NB4 (cell line): ENCODE measurements around the gene SAP25.

Experiments used
- MYC ChIP-seq: IDR thresholded peaks from 2 replicates; pipeline ENCODE4 v1.6.1; 2011; ENCODE audit warnings: low read depth, low read length
- POLR2A ChIP-seq: IDR thresholded peaks from 2 replicates; pipeline ENCODE4 v1.6.1; 2011; ENCODE audit warnings: mild to moderate bottlenecking; ENCODE audit not compliant: insufficient read length; ENCODE audit errors: extremely low read depth
- TF ChIP-seq, protein P1 (sequence below): IDR thresholded peaks from one replicate; pipeline ENCODE4 v1.5.1; 2012; ENCODE audit warnings: low read depth, low read length

DNA sequence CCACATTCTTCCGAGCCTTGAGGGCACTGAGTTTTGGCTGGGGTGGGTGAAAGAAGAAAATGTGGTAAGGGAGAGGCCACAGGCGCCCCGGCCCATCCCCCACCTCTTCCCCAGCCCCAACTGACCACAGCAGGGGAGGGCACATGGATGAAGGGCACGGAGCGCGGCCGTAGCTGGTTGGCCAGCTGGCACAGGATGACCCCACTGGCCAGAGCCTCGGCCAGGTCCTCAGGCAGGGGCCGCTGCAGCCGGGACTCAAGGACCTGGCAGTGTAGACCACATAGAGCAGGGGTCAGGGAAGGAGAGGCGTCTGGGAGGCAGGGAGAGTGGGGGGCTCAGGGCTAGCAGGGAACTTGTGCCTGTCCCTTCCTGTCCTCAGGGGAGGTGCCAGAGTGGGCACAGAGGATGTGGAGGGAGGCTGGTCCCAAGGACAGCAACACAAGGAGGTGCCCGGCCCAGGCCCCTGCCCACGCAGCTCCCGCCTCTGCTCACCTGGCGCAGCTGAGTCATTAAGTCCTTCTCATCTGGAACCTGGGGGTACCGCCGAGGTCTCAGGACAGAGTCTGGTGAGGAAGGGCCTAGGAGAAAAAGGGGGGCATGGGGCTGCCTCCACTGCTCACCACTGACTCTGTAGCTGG is 2.2 kb upstream of the SAP25 start:
- TF ChIP-seq, protein P1, sequence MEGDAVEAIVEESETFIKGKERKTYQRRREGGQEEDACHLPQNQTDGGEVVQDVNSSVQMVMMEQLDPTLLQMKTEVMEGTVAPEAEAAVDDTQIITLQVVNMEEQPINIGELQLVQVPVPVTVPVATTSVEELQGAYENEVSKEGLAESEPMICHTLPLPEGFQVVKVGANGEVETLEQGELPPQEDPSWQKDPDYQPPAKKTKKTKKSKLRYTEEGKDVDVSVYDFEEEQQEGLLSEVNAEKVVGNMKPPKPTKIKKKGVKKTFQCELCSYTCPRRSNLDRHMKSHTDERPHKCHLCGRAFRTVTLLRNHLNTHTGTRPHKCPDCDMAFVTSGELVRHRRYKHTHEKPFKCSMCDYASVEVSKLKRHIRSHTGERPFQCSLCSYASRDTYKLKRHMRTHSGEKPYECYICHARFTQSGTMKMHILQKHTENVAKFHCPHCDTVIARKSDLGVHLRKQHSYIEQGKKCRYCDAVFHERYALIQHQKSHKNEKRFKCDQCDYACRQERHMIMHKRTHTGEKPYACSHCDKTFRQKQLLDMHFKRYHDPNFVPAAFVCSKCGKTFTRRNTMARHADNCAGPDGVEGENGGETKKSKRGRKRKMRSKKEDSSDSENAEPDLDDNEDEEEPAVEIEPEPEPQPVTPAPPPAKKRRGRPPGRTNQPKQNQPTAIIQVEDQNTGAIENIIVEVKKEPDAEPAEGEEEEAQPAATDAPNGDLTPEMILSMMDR: no peak
- TF ChIP-seq POLR2A: no peak
- TF ChIP-seq MYC: no peak
